Measurements from ENCODE around the gene S100A2.

The S100A2 gene

GRCh38 chr1:153547560-153548551, 17.8 kb downstream of the S100A2 start:
- Histone ChIP-seq H3K27me3 (ENCODE audit: control insufficient read depth, insufficient read depth, low read length) (no peaks in the 10 kb centered on the region), H3K79me2 (no peaks in the 10 kb centered on the region), H3K27ac (no peak overlapping the region), H3K4me2 (ENCODE audit: low read length) (no peak overlapping the region), H3K9ac (no peak overlapping the region), H3K4me3 (ENCODE audit: low read depth, low read length) (no peak overlapping the region), H3K9me3 (ENCODE audit: control insufficient read depth, low read length) (no peaks in the 10 kb centered on the region), H3K4me1 (no peaks in the 10 kb centered on the region), H2AFZ (no peak overlapping the region), H3K36me3 (ENCODE audit: control insufficient read depth, insufficient read depth, low read length) (no peaks in the 10 kb centered on the region)
- no peak for TF ChIP-seq CTCF (IDR thresholded peaks at IDR 0.05)

- Histone ChIP-seq H3K9ac (no peak overlapping the region), H3K4me3 (ENCODE audit: low read depth, low read length) (no peak overlapping the region), H3K36me3 (ENCODE audit: control insufficient read depth, insufficient read depth, low read length) (no peaks in the 10 kb centered on the region), H2AFZ (no peak overlapping the region), H3K4me1 (no peaks in the 10 kb centered on the region), H3K27ac (no peak overlapping the region), H3K4me2 (ENCODE audit: low read length) (no peak overlapping the region), H3K27me3 (ENCODE audit: control insufficient read depth, insufficient read depth, low read length) (no peaks in the 10 kb centered on the region), H3K79me2 (no peaks in the 10 kb centered on the region), H3K9me3 (ENCODE audit: control insufficient read depth, low read length) (no peaks in the 10 kb centered on the region)
- TF ChIP-seq CTCF (IDR thresholded peaks at IDR 0.05), result no peak
Measured at GRCh38 chr1:153546796-153547559, 18.7 kb downstream of the S100A2 start.

- H3K9ac ChIP-seq, result no peak overlapping the region
- H3K4me2 ChIP-seq (ENCODE audit: low read length), result no peak overlapping the region
- H3K27me3 ChIP-seq (ENCODE audit: control insufficient read depth, insufficient read depth, low read length), result no peaks in the 10 kb centered on the region
- no peaks in the 10 kb centered on the region for H3K36me3 ChIP-seq (ENCODE audit: control insufficient read depth, insufficient read depth, low read length)
- no peaks in the 10 kb centered on the region for H3K4me1 ChIP-seq
- no peak overlapping the region for H3K4me3 ChIP-seq (ENCODE audit: low read depth, low read length)
- no peak overlapping the region for H3K27ac ChIP-seq
- H2AFZ ChIP-seq, result no peak overlapping the region
- no peak for TF ChIP-seq CTCF (IDR thresholded peaks at IDR 0.05)
- no peaks in the 10 kb centered on the region for H3K9me3 ChIP-seq (ENCODE audit: control insufficient read depth, low read length)
- no peaks in the 10 kb centered on the region for H3K79me2 ChIP-seq
Measured at GRCh38 chr1:153546371-153546770, 19.3 kb downstream of the S100A2 start.

DNA sequence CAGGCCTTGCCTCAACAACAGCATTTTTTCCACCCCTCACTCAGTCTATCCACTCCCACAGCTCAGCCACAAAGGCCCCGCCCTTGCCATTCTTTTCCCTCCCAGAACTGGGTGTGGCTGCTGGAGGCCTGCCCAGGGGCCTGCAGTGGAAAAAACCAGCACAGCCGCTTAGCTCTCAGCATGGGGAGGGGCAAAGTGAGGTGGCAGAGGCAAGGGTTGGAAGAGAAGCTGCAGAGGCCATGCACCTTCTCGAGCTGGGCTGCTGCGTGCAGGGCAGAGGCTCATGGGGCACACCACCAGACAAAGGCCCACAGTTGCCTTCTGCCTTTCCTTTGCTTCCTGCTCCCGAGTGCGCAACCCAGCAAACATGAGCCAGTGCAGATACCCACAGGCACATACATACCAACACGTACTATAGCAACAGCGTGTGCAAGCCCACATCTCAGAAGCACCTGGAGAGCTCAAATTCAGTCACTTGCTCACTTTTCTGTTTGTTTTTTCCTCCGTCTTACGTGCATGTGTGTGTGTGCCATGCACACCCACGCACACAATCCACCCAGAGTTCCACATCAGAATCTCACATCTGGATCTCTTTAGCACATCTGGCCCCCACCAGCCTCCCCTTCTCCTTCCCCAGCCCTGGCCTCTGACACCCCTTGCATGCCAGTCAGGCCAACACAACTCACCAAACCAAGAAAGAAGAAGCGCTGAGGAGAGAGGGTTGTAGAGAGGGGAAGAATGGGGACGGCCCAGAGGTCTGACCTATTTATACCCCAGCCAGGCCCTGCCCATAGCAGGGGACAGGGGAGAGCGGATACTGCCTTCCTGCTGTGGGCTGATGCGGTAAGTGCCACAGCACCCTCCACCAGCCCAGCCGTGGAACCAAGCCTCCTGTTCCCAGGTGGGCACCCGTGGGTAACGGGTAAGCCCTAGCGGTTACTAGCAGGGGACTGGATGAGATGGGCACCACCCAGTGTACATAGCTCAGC, 20.3 kb downstream of the S100A2 start, which contains the start of gene S100A4:
Gene S100A4, minus strand, starts transcription at position 740 of the 989 bp plus-strand sequence. CDS start 1,012 bp downstream, outside the sequence.
- H3K27ac ChIP-seq, result no peak within 1 kb of the TSS
- H3K4me2 ChIP-seq (ENCODE audit: low read length), result no peak within 1 kb of the TSS
- no peaks in the 10 kb centered on the region for H3K36me3 ChIP-seq (ENCODE audit: control insufficient read depth, insufficient read depth, low read length)
- no peak within 1 kb of the TSS for H3K4me3 ChIP-seq (ENCODE audit: low read depth, low read length)
- no peaks in the 10 kb centered on the region for H3K79me2 ChIP-seq
- H3K9me3 ChIP-seq (ENCODE audit: control insufficient read depth, low read length), result no peaks in the 10 kb centered on the region
- no peak for TF ChIP-seq CTCF (IDR thresholded peaks at IDR 0.05)
- H3K9ac ChIP-seq, result no peak within 1 kb of the TSS
- no peaks in the 10 kb centered on the region for H3K4me1 ChIP-seq
- H3K27me3 ChIP-seq (ENCODE audit: control insufficient read depth, insufficient read depth, low read length), result no peaks in the 10 kb centered on the region
- H2AFZ ChIP-seq, result peak within 1 kb of the TSS; percentile 53
